Breast epithelium (tissue), 3 donors: ENCODE results near the gene STXBP5.

Experiments used
- CTCF ChIP-seq, 3 donors: fragments of 450-650 bp; IDR thresholded peaks; one replicate each; pipeline ENCODE4 v1.5.1; 2016 to 2017; ENCODE audit warnings: antibody characterized with exemption in 3 of 3, mild to moderate bottlenecking in 3 of 3, moderate library complexity in 3 of 3
- POLR2A ChIP-seq: fragments of 450-650 bp; IDR thresholded peaks from one replicate; pipeline ENCODE4 v1.6.1; 2016; ENCODE audit warnings: antibody characterized with exemption, mild to moderate bottlenecking, moderate library complexity
- POLR2AphosphoS5 ChIP-seq, 3 donors: sonication (generic); formaldehyde crosslinking; IDR thresholded peaks; one replicate each; pipeline ENCODE4 v1.6.1; 2017; ENCODE audit warnings: antibody characterized with exemption in 3 of 3

- TF ChIP-seq CTCF (IDR thresholded peaks at IDR 0.05) (no peak), POLR2A (no peak), POLR2AphosphoS5 (IDR thresholded peaks at IDR 0.05) (no peak)
Measured at GRCh38 chr6:147166992-147167391, 37.2 kb upstream of the STXBP5 start.
